ENCODE measurements around the gene CCDC197. TPM values are rescaled to one million over a fixed set of nuclear protein-coding genes. Genes with fewer than 3 reads are reported as not detected.

CCDC197 gene
- total and polyA plus RNA-seq, 3 donors from 2014 or later: 5.6 to 31.0 (median 20.7) TPM

GRCh38 chr14:94030571-94030970 lies 33.5 kb downstream of the CCDC197 start:
- Histone ChIP-seq H3K27ac (no peak overlapping the region), H3K9me3 (no peaks in the 10 kb centered on the region), H3K36me3 (ENCODE audit: low read depth, missing control alignments) (no peaks in the 10 kb centered on the region), H3K27me3 (no peaks in the 10 kb centered on the region), H3K4me1 (no peaks in the 10 kb centered on the region), H3K4me3 (no peak overlapping the region)
- intact Hi-C loops (cut with DNase I; ENCODE audit: low total_unique reads): no loop called here
- WGBS, 2 donors: 91 to 93% methylated on average over 14 of the region's 14 CpGs
- no peak for TF ChIP-seq POLR2A (IDR thresholded peaks at IDR 0.05)
- TF ChIP-seq, protein P1, sequence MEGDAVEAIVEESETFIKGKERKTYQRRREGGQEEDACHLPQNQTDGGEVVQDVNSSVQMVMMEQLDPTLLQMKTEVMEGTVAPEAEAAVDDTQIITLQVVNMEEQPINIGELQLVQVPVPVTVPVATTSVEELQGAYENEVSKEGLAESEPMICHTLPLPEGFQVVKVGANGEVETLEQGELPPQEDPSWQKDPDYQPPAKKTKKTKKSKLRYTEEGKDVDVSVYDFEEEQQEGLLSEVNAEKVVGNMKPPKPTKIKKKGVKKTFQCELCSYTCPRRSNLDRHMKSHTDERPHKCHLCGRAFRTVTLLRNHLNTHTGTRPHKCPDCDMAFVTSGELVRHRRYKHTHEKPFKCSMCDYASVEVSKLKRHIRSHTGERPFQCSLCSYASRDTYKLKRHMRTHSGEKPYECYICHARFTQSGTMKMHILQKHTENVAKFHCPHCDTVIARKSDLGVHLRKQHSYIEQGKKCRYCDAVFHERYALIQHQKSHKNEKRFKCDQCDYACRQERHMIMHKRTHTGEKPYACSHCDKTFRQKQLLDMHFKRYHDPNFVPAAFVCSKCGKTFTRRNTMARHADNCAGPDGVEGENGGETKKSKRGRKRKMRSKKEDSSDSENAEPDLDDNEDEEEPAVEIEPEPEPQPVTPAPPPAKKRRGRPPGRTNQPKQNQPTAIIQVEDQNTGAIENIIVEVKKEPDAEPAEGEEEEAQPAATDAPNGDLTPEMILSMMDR (IDR thresholded peaks at IDR 0.05): no peak
- no peak for DNase-seq

- TF ChIP-seq POLR2A (IDR thresholded peaks at IDR 0.05): no peak
- TF ChIP-seq, protein P1 (IDR thresholded peaks at IDR 0.05): no peak
- WGBS, 2 donors: 87 to 92% methylated on average over 8 of the region's 8 CpGs
- no peak for DNase-seq
- Histone ChIP-seq H3K4me1 (no peaks in the 10 kb centered on the region), H3K27me3 (no peaks in the 10 kb centered on the region), H3K9me3 (no peaks in the 10 kb centered on the region), H3K4me3 (no peak overlapping the region), H3K36me3 (ENCODE audit: low read depth, missing control alignments) (no peaks in the 10 kb centered on the region), H3K27ac (no peak overlapping the region)
- intact Hi-C loops (cut with DNase I; ENCODE audit: low total_unique reads): no loop called here
Measured at GRCh38 chr14:94031161-94031882, 34.2 kb downstream of the CCDC197 start.

DNA sequence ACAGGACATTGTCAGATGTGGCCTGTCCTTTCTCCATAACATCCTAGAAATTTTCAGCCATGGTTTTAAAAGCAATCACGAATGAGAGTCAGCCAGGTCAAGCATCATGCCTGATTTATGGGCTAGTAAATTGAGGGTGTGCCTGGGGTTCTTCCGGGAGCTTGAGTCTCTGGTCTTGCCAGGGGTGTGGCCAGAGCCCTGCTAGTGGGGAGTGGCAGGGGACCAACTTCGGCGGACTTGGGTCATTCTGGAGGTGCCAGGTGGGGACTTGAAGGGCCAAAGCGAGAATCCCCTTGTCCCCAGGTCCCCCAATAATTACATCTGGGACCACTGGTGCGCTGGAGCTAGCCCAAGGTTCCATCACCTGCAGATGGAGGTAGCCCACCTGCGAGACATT lies 34.8 kb downstream of the CCDC197 start:
- H3K27ac ChIP-seq: no peak overlapping the region
- H3K27me3 ChIP-seq: no peaks in the 10 kb centered on the region
- TF ChIP-seq POLR2A (IDR thresholded peaks at IDR 0.05): no peak
- TF ChIP-seq, protein P1 (IDR thresholded peaks at IDR 0.05): no peak
- H3K4me3 ChIP-seq: no peak overlapping the region
- no peak for DNase-seq
- H3K4me1 ChIP-seq: no peaks in the 10 kb centered on the region
- WGBS, 2 donors: 84 to 89% methylated on average over 4 to 7 of the region's 7 CpGs
- no peaks in the 10 kb centered on the region for H3K9me3 ChIP-seq
- H3K36me3 ChIP-seq (ENCODE audit: low read depth, missing control alignments): no peaks in the 10 kb centered on the region
- intact Hi-C loops (cut with DNase I; ENCODE audit: low total_unique reads): no loop called here

DNA sequence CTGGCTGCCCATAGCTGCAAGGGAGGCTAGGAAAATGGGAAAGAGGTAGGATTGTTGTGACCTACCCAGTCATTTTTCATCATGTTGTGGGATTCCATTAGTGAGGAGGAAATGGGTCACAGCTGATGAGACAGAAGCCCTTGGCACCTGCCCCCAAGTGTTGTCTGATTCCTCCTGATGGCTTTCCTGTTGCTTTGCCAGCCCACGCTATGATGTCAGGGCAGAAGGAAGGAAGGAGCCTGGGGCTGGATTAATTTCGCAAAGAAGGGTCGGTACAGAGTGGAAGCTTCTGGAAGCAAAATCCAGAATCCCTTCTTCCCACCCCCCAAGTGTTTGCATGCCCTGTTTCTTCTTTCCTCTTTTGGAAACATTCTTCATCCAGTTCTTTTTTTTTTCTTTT lies 37.8 kb downstream of the CCDC197 start:
- Histone ChIP-seq H3K27ac (no peak overlapping the region), H3K4me3 (no peak overlapping the region), H3K36me3 (ENCODE audit: low read depth, missing control alignments) (no peaks in the 10 kb centered on the region), H3K9me3 (no peaks in the 10 kb centered on the region), H3K27me3 (no peaks in the 10 kb centered on the region), H3K4me1 (no peaks in the 10 kb centered on the region)
- DNase-seq: no peak
- TF ChIP-seq, protein P1 (IDR thresholded peaks at IDR 0.05): no peak
- TF ChIP-seq POLR2A (IDR thresholded peaks at IDR 0.05): no peak
- intact Hi-C loops (cut with DNase I; ENCODE audit: low total_unique reads): no loop called here
- 88 to 93% methylated on average over 3 of the region's 3 CpGs for WGBS, 2 donors

Measured in testis (tissue), 3 donors.